Measurements from ENCODE around the gene VAT1L.

DNA sequence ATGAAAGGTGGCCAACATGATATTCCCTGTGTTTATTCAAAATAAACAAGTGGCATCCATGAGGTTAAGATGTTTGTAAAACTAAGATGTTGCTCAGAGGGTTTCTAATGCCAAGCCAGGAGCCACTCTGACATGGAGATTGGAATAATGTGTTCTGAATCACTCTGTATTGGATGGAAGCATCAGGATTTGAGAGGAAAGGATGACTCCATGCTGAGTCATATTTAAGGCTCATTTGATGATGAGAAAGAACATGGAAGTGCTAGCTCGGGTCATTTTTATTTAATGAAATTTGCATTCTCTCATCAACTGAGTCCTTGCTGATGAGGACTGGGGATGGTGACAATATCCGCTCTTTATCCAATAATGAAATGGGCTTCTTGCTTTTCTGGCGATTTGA lies 6.2 kb downstream of the VAT1L start:
- TF ChIP-seq CTCF (IDR thresholded peaks at IDR 0.05; ENCODE audit: low read length) (no peak), EZH2 (optimal IDR thresholded peaks at IDR 0.05; ENCODE audit: low read depth, low read length) (no peak)
